HFFc6 (cell line): ENCODE measurements around the gene AOPEP. TPM values are rescaled to one million over a fixed set of nuclear protein-coding genes. Genes with fewer than 3 reads are reported as not detected.

Experiments used
- DNase-seq: peaks from one replicate; pipeline ENCODE4 v3.0.0-alpha.2; 2018
- H3K27ac Mint-ChIP-seq: 2 replicates; pipeline ENCODE4 v1.8.0; 2020; ENCODE audit warnings: mild to moderate bottlenecking, mixed read lengths
- H3K27me3 Mint-ChIP-seq: 2 replicates; pipeline ENCODE4 v1.8.0; 2021; ENCODE audit warnings: mild to moderate bottlenecking, moderate library complexity, mixed read lengths; ENCODE audit not compliant: insufficient read depth
- H3K36me3 Mint-ChIP-seq: 2 replicates; pipeline ENCODE4 v1.8.0; 2021; ENCODE audit warnings: low read depth, mixed read lengths
- H3K4me1 Mint-ChIP-seq: 2 replicates; pipeline ENCODE4 v1.8.0; 2020; ENCODE audit warnings: low read depth, mixed read lengths
- H3K4me3 Mint-ChIP-seq: 2 replicates; pipeline ENCODE4 v1.8.0; 2020; ENCODE audit warnings: mild to moderate bottlenecking, moderate library complexity, mixed read lengths
- H3K9me3 Mint-ChIP-seq: 2 replicates; pipeline ENCODE4 v1.8.0; 2020; ENCODE audit warnings: mild to moderate bottlenecking, mixed read lengths
- CTCF ChIP-seq: fragments of 200-600 bp; sonication (generic); IDR thresholded peaks from 2 replicates; pipeline ENCODE4 v1.5.0; 2021; ENCODE audit warnings: antibody characterized with exemption, mild to moderate bottlenecking
- total RNA-seq, 6 experiments: library from RNA; stranded (reverse); fragmentation: NEBNext Ultra II Directional; extraction: Animal tissue kit (Norgen Biotek cat#: 25700); gene quantifications; 2 replicates in 1 of 6; 3 replicates in 5 of 6; pipeline ENCODE4 v1.2.3, GENCODE V29; 2021

Gene AOPEP
- total RNA-seq, 6 experiments from 2014 or later = 32.2 to 46.6 (median 36.3) TPM

- Mint-ChIP-seq H3K4me1 (peaks cover 33% of the 10 kb centered on the region), H3K9me3 (no peaks in the 10 kb centered on the region), H3K27me3 (peaks cover 5% of the 10 kb centered on the region), H3K27ac (peak overlapping the region; percentile 62), H3K36me3 (no peaks in the 10 kb centered on the region), H3K4me3 (no peak overlapping the region)
- TF ChIP-seq CTCF = peak; percentile 84
- DNase-seq = peak; percentile 70
Measured at GRCh38 chr9:94681508-94681907, 45.0 kb upstream of the AOPEP start.

- no peak for TF ChIP-seq CTCF
- H3K27me3 Mint-ChIP-seq = peaks cover 10% of the 10 kb centered on the region
- H3K4me3 Mint-ChIP-seq = no peak overlapping the region
- H3K36me3 Mint-ChIP-seq = no peaks in the 10 kb centered on the region
- no peak overlapping the region for H3K27ac Mint-ChIP-seq
- DNase-seq = no peak
- no peaks in the 10 kb centered on the region for H3K9me3 Mint-ChIP-seq
- H3K4me1 Mint-ChIP-seq = peaks cover 19% of the 10 kb centered on the region
Measured at GRCh38 chr9:94685359-94685758, 41.1 kb upstream of the AOPEP start.

- no peak for TF ChIP-seq CTCF
- no peak for DNase-seq
- H3K27ac Mint-ChIP-seq = no peak overlapping the region
- no peaks in the 10 kb centered on the region for H3K36me3 Mint-ChIP-seq
- no peaks in the 10 kb centered on the region for H3K9me3 Mint-ChIP-seq
- no peaks in the 10 kb centered on the region for H3K4me1 Mint-ChIP-seq
- peaks cover 13% of the 10 kb centered on the region for H3K27me3 Mint-ChIP-seq
- no peak overlapping the region for H3K4me3 Mint-ChIP-seq
Measured at GRCh38 chr9:94687451-94687850, 39.0 kb upstream of the AOPEP start.

- no peak for TF ChIP-seq CTCF
- H3K27me3 Mint-ChIP-seq = peaks cover 16% of the 10 kb centered on the region
- no peaks in the 10 kb centered on the region for H3K4me1 Mint-ChIP-seq
- H3K27ac Mint-ChIP-seq = no peak overlapping the region
- no peaks in the 10 kb centered on the region for H3K9me3 Mint-ChIP-seq
- H3K36me3 Mint-ChIP-seq = no peaks in the 10 kb centered on the region
- DNase-seq = no peak
- H3K4me3 Mint-ChIP-seq = no peak overlapping the region
Measured at GRCh38 chr9:94690344-94690743, 36.2 kb upstream of the AOPEP start.

GRCh38 chr9:94692601-94693000 lies 33.9 kb upstream of the AOPEP start:
- no peak for TF ChIP-seq CTCF
- no peak for DNase-seq
- no peaks in the 10 kb centered on the region for H3K36me3 Mint-ChIP-seq
- peaks cover 11% of the 10 kb centered on the region for H3K27me3 Mint-ChIP-seq
- no peaks in the 10 kb centered on the region for H3K9me3 Mint-ChIP-seq
- no peak overlapping the region for H3K4me3 Mint-ChIP-seq
- no peak overlapping the region for H3K27ac Mint-ChIP-seq
- H3K4me1 Mint-ChIP-seq = peaks cover under 1% of the 10 kb centered on the region; the same call in 1 of the 2 replicates
